Activated naive CD4-positive, alpha-beta T cell treated with anti-CD3 and anti-CD28 coated beads, Interleukin-2, amount 10 ng/mL, durations not matched to agents 7 days and 5 days (primary cell): ENCODE measurements around the gene PCDHGA5.
"Not testable (repeated sequence)": the region's sequence is repeated elsewhere in the genome, so short reads cannot be mapped to it uniquely, and the experiment has no call there.

Experiments used
- CTCF ChIA-PET: fragments of 350-600 bp; sonication (Branson Sonifier 250); formaldehyde crosslinking; loops from one replicate; lab custom pipeline; 2021; ENCODE audit warnings: antibody characterized with exemption; lab: Charles Lee
- DNase-seq: peaks from one replicate; pipeline ENCODE4 v3.0.0-alpha.2; 2020
- H3K27ac Mint-ChIP-seq: one replicate; pipeline ENCODE4 v1.8.0; 2021; ENCODE audit warnings: mild to moderate bottlenecking, moderate library complexity, mixed read lengths
- H3K27me3 Mint-ChIP-seq: one replicate; pipeline ENCODE4 v1.8.0; 2021; ENCODE audit warnings: mild to moderate bottlenecking, mixed read lengths
- H3K36me3 Mint-ChIP-seq: one replicate; pipeline ENCODE4 v1.8.0; 2021; ENCODE audit warnings: mixed read lengths
- H3K4me1 Mint-ChIP-seq: one replicate; pipeline ENCODE4 v1.8.0; 2021; ENCODE audit warnings: mixed read lengths
- H3K4me3 Mint-ChIP-seq: one replicate; pipeline ENCODE4 v1.8.0; 2021; ENCODE audit warnings: mild to moderate bottlenecking, moderate library complexity, mixed read lengths
- H3K9me3 Mint-ChIP-seq: one replicate; pipeline ENCODE4 v1.8.0; 2021; ENCODE audit warnings: mixed read lengths

Gene PCDHGA5

DNA sequence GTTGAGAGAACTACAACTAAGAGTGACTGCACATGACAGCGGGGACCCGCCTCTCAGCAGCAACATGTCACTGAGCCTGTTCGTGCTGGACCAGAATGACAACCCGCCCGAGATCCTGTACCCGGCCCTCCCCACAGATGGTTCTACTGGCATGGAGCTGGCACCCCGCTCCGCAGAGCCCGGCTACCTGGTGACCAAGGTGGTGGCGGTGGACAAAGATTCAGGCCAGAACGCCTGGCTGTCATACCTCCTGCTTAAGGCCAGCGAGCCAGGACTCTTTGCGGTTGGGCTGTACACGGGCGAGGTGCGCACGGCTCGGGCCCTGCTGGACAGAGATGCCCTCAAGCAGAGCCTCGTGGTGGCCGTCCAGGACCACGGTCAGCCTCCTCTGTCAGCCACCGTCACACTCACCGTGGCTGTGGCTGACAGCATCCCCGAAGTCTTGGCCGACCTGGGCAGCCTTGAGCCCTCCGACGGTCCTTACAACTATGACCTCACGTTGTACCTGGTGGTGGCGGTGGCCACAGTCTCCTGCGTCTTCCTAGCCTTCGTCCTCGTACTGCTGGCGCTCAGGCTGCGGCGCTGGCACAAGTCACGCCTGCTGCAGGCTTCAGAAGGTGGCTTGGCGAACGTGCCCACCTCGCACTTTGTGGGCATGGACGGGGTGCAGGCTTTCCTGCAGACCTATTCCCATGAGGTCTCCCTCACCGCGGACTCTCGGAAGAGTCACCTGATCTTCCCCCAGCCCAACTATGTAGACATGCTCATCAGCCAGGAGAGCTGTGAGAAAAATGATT lies 20.7 kb downstream of the PCDHGA5 start:
- CTCF ChIA-PET = no interaction called here
- H3K27me3 Mint-ChIP-seq = peaks cover 58% of the 10 kb centered on the region
- no peak overlapping the region for H3K4me3 Mint-ChIP-seq
- H3K9me3 Mint-ChIP-seq = peaks cover 22% of the 10 kb centered on the region
- H3K27ac Mint-ChIP-seq = no peak overlapping the region
- H3K36me3 Mint-ChIP-seq = peaks cover 3% of the 10 kb centered on the region
- DNase-seq = no peak
- no peaks in the 10 kb centered on the region for H3K4me1 Mint-ChIP-seq

DNA sequence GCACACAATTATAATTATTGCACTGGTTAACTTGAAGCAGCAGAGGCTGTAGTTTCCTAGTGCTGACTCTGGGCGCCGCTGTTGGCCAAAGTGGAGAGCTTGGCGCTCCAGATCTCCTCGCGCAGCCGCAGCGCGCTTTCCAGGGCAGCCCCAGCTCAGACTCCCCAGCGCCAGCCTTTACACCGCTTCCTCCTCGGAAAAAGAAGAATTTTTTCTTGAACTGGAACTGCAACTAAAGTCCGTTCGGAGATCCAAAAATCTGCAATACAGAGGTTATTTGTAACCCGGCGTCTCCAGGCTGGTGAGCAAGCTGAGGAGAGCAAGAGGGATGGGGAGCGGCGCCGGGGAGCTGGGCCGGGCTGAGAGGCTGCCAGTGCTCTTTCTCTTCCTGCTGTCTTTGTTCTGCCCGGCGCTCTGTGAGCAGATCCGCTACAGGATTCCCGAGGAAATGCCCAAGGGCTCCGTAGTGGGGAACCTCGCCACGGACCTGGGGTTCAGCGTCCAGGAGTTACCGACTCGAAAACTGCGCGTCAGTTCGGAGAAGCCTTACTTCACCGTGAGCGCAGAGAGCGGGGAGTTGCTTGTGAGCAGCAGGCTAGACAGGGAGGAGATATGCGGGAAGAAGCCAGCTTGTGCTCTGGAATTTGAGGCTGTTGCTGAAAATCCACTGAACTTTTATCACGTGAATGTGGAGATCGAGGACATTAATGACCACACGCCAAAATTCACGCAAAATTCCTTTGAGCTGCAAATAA lies 23.8 kb downstream of the PCDHGA5 start, which contains the start of gene PCDHGB4:
PCDHGB4 (plus strand) TSS at position 142 of the 755 bp plus-strand sequence; CDS start at position 329, 187 bp downstream.
- peak; percentile 43 for DNase-seq
- peaks cover 49% of the 10 kb centered on the region for H3K27me3 Mint-ChIP-seq
- H3K27ac Mint-ChIP-seq = peak within 1 kb of the TSS; percentile 46
- peaks cover 29% of the 10 kb centered on the region for H3K9me3 Mint-ChIP-seq
- CTCF ChIA-PET = interaction anchor here (1.1 to 2.0 kb wide), 3 partner anchors 18 to 123 kb away, joined by 3 to 5 read pairs (median 4); partner anchors contain the start of genes PCDHGA12 and PCDHGB3
- not testable (repeated sequence) for H3K4me1 Mint-ChIP-seq, H3K36me3 Mint-ChIP-seq
- peak within 1 kb of the TSS; percentile 31 for H3K4me3 Mint-ChIP-seq

DNA sequence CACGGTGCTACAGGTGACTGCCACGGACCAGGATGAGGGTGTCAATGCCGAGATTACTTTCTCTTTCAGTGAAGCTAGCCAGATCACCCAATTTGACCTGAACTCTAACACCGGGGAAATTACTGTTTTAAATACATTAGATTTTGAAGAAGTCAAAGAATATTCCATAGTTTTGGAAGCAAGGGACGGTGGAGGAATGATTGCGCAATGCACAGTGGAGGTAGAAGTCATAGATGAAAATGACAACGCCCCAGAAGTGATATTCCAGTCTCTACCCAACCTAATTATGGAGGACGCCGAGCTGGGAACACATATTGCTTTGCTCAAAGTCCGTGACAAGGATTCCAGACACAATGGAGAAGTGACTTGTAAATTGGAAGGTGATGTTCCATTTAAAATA lies 24.7 kb downstream of the PCDHGA5 start:
- peak overlapping the region; percentile 46 for H3K27ac Mint-ChIP-seq
- H3K4me1 Mint-ChIP-seq = no peaks in the 10 kb centered on the region
- CTCF ChIA-PET = no interaction called here
- no peak overlapping the region for H3K4me3 Mint-ChIP-seq
- H3K9me3 Mint-ChIP-seq = peaks cover 30% of the 10 kb centered on the region
- H3K36me3 Mint-ChIP-seq = peaks cover 10% of the 10 kb centered on the region
- H3K27me3 Mint-ChIP-seq = peaks cover 49% of the 10 kb centered on the region
- DNase-seq = no peak

DNA sequence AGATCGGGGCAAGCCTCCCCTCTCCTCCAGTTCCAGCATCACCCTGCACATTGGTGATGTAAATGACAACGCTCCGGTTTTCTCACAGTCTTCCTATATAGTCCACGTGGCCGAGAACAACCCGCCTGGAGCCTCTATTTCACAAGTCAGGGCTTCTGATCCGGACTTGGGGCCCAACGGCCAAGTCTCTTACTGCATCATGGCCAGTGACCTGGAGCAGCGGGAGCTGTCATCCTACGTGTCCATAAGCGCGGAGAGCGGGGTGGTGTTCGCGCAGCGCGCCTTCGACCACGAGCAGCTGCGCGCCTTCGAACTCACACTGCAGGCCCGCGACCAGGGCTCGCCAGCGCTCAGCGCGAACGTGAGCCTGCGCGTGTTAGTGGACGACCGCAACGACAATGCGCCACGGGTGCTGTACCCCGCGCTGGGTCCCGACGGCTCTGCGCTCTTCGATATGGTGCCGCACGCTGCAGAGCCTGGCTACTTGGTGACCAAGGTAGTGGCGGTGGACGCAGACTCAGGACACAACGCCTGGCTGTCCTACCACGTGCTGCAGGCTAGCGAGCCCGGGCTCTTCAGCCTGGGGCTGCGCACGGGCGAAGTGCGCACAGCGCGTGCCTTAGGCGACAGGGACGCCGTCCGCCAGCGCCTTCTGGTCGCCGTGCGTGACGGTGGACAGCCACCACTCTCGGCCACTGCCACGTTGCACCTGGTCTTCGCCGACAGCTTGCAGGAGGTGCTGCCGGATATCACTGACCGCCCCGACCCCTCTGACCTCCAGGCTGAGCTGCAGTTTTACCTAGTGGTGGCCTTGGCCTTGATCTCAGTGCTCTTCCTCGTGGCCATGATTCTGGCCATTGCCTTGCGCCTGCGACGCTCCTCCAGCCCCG lies 25.4 kb downstream of the PCDHGA5 start:
- Mint-ChIP-seq H3K27me3 (peaks cover 53% of the 10 kb centered on the region), H3K4me1 (no peaks in the 10 kb centered on the region), H3K4me3 (peak overlapping the region; percentile 1), H3K27ac (no peak overlapping the region), H3K9me3 (peaks cover 30% of the 10 kb centered on the region), H3K36me3 (peaks cover 11% of the 10 kb centered on the region)
- no peak for DNase-seq
- CTCF ChIA-PET = interaction anchor here (1.2 to 2.4 kb wide), 2 partner anchors 23 to 41 kb away, joined by 4 to 8 read pairs; partner anchors contain the start of genes PCDHGA10 and PCDHGA12

DNA sequence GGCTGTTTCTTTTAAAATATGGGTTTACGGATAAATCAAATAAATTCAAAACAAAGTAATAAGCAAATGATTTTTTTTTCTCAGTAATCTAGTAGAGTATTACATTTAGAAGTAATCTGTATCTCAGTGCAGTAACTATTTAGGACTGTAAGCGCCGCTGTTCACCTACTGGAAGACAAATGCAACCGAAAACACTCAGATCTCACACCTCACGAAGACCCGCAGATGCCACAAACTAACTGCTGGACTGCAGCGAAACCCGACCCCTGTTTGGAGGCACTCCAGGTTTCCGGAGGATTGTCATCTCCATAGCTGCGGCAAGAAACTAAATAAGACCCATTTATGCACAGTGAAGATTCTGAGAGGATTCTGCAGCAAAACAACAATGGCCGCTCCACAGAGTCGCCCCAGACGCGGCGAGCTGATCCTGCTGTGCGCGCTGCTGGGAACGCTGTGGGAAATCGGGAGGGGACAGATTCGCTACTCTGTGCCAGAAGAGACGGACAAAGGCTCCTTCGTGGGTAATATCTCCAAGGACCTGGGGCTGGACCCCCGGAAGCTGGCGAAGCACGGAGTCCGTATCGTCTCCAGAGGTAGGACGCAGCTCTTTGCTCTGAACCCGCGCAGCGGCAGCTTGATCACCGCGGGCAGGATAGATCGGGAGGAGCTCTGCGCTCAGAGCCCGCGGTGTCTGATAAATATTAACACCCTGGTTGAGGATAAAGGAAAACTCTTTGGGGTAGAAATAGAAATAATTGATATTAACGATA lies 28.7 kb downstream of the PCDHGA5 start, which contains the start of gene PCDHGA8:
PCDHGA8 (plus strand) TSS at position 205 of the 770 bp plus-strand sequence; CDS start at position 386, 181 bp downstream.
- CTCF ChIA-PET = interaction anchor here (2.1 kb wide), 1 partner anchor 28 kb away, joined by 6 read pairs; the partner anchor contains the start of gene PCDHGA11
- peaks cover 38% of the 10 kb centered on the region for H3K9me3 Mint-ChIP-seq
- peaks cover 11% of the 10 kb centered on the region for H3K36me3 Mint-ChIP-seq
- H3K4me3 Mint-ChIP-seq = no peak within 1 kb of the TSS
- H3K27me3 Mint-ChIP-seq = peaks cover 55% of the 10 kb centered on the region
- H3K4me1 Mint-ChIP-seq = no peaks in the 10 kb centered on the region
- no peak within 1 kb of the TSS for H3K27ac Mint-ChIP-seq
- DNase-seq = no peak

DNA sequence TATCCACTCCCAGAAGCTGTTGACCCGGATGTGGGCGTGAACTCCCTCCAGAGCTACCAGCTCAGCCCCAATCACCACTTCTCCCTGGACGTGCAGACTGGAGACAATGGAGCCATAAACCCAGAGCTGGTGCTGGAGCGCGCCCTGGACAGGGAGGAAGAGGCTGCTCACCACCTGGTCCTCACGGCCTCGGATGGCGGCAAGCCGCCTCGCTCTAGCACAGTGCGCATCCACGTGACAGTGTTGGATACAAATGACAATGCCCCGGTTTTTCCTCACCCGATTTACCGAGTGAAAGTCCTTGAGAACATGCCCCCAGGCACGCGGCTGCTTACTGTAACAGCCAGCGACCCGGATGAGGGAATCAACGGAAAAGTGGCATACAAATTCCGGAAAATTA lies 29.3 kb downstream of the PCDHGA5 start:
- Mint-ChIP-seq H3K27ac (no peak overlapping the region), H3K9me3 (peaks cover 38% of the 10 kb centered on the region), H3K4me3 (no peak overlapping the region), H3K36me3 (peaks cover 11% of the 10 kb centered on the region), H3K27me3 (peaks cover 55% of the 10 kb centered on the region), H3K4me1 (no peaks in the 10 kb centered on the region)
- CTCF ChIA-PET = no interaction called here
- no peak for DNase-seq

DNA sequence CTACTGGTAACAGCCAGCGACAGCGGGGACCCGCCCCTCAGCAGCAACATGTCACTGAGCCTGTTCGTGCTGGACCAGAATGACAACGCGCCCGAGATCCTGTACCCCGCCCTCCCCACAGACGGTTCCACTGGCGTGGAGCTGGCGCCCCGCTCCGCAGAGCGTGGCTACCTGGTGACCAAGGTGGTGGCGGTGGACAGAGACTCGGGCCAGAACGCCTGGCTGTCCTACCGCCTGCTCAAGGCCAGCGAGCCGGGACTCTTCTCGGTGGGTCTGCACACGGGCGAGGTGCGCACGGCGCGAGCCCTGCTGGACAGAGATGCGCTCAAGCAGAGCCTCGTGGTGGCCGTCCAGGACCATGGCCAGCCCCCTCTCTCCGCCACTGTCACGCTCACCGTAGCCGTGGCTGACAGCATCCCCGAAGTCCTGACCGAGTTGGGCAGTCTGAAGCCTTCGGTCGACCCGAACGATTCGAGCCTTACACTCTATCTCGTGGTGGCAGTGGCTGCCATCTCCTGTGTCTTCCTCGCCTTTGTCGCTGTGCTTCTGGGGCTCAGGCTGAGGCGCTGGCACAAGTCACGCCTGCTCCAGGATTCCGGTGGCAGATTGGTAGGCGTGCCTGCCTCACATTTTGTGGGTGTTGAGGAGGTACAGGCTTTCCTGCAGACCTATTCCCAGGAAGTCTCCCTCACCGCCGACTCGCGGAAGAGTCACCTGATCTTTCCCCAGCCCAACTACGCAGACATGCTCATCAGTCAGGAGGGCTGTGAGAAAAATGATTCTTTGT lies 30.6 kb downstream of the PCDHGA5 start:
- H3K4me3 Mint-ChIP-seq, H3K27ac Mint-ChIP-seq, DNase-seq, H3K4me1 Mint-ChIP-seq: not testable (repeated sequence)
- CTCF ChIA-PET = interaction anchor here (0.9 to 1.7 kb wide), 2 partner anchors 22 to 26 kb away, joined by 3 to 6 read pairs; partner anchors contain the start of gene PCDHGA11
- peaks cover 37% of the 10 kb centered on the region for H3K9me3 Mint-ChIP-seq
- peaks cover 56% of the 10 kb centered on the region for H3K27me3 Mint-ChIP-seq
- peaks cover 11% of the 10 kb centered on the region for H3K36me3 Mint-ChIP-seq

DNA sequence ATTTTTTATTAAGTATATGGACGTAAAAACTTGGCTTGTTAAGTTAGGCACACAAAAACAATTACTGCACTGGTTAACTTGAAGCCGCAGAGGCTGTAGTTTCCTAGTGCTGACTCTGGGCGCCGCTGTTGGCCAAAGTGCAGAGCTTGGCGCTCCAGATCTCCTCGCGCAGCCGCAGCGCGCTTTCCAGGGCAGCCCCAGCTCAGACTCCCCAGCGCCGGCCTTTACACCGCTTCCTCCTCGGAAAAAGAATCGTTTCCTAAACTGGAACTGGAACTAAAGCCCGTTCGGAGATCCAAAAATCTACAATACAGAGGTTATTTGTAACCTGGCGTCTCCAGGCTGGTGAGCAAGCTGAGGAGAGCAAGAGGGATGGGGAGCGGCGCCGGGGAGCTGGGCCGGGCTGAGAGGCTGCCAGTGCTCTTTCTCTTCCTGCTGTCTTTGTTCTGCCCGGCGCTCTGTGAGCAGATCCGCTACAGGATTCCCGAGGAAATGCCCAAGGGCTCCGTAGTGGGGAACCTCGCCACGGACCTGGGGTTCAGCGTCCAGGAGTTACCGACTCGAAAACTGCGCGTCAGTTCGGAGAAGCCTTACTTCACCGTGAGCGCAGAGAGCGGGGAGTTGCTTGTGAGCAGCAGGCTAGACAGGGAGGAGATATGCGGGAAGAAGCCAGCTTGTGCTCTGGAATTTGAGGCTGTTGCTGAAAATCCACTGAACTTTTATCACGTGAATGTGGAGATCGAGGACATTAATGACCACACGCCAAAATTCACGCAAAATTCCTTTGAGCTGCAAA lies 34.0 kb downstream of the PCDHGA5 start, which contains the start of gene PCDHGB5:
PCDHGB5 (plus strand) TSS at position 192 of the 796 bp plus-strand sequence; CDS start at position 373, 181 bp downstream.
- peak within 1 kb of the TSS; percentile 56 for H3K4me3 Mint-ChIP-seq
- H3K36me3 Mint-ChIP-seq = peaks cover 13% of the 10 kb centered on the region
- peak; percentile 57 for DNase-seq
- CTCF ChIA-PET = interaction anchor here (0.6 to 2.9 kb wide), 8 partner anchors 9 to 557 kb away, joined by 3 to 12 read pairs (median 4); partner anchors contain the start of genes PCDHGA10, PCDHGA11 and PCDHGB3
- not testable (repeated sequence) for H3K27ac Mint-ChIP-seq, H3K4me1 Mint-ChIP-seq
- H3K9me3 Mint-ChIP-seq = peaks cover 33% of the 10 kb centered on the region
- peaks cover 61% of the 10 kb centered on the region for H3K27me3 Mint-ChIP-seq

DNA sequence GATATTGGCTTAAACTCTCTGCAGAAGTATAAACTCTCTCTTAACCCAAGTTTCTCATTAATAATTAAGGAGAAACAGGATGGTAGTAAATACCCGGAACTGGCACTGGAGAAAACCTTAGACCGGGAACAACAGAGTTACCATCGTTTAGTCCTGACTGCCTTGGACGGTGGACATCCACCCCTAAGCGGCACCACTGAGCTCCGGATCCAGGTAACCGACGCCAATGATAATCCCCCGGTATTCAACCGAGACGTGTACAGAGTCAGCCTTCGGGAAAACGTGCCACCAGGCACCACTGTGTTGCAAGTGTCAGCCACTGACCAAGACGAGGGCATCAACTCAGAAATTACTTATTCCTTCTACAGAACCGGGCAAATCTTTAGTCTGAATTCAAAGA lies 34.6 kb downstream of the PCDHGA5 start:
- peaks cover 10% of the 10 kb centered on the region for H3K36me3 Mint-ChIP-seq
- H3K4me3 Mint-ChIP-seq = no peak overlapping the region
- H3K4me1 Mint-ChIP-seq = peaks cover 3% of the 10 kb centered on the region
- no peak for DNase-seq
- no peak overlapping the region for H3K27ac Mint-ChIP-seq
- peaks cover 61% of the 10 kb centered on the region for H3K27me3 Mint-ChIP-seq
- CTCF ChIA-PET = interaction anchor here (0.9 to 1.7 kb wide), 2 partner anchors 22 to 557 kb away, joined by 3 to 5 read pairs; partner anchors contain the start of gene PCDHGA11
- peaks cover 32% of the 10 kb centered on the region for H3K9me3 Mint-ChIP-seq

DNA sequence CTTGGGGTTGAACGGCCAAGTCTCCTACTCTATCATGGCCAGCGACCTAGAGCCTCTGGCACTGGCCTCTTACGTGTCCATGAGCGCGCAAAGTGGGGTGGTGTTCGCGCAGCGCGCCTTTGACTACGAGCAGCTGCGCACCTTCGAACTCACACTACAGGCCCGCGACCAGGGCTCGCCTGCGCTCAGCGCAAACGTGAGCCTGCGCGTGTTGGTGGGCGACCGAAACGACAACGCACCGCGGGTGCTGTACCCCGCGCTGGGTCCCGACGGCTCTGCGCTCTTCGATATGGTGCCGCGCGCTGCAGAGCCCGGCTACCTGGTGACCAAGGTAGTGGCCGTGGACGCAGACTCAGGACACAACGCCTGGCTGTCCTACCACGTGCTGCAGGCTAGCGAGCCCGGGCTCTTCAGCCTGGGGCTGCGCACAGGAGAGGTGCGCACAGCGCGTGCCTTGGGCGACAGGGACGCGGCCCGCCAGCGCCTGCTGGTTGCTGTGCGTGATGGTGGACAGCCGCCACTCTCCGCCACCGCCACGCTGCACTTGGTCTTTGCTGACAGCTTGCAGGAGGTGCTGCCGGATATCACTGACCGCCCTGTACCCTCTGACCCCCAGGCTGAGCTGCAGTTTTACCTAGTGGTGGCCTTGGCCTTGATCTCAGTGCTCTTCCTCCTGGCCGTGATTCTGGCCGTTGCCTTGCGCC lies 35.7 kb downstream of the PCDHGA5 start:
- Mint-ChIP-seq H3K27me3 (peaks cover 61% of the 10 kb centered on the region), H3K27ac (peak overlapping the region; percentile 71), H3K4me3 (no peak overlapping the region), H3K36me3 (peaks cover 8% of the 10 kb centered on the region), H3K9me3 (peaks cover 28% of the 10 kb centered on the region), H3K4me1 (peaks cover 3% of the 10 kb centered on the region)
- CTCF ChIA-PET = interaction anchor here (1.0 to 1.6 kb wide), 4 partner anchors 22 to 114 kb away, joined by 3 to 7 read pairs (median 5); partner anchors contain the start of gene PCDHGB3
- DNase-seq = no peak
